Neuronal stem cell (in vitro differentiated cells): ENCODE results near the gene BCAS3.

Experiments
- DNase-seq: peaks from one replicate; pipeline ENCODE4 v3.0.0-alpha.2; 2013; ENCODE audit warnings: low spot score
- H2AFZ ChIP-seq: one replicate; pipeline ENCODE4 v1.6.1; 2013; ENCODE audit warnings: mild to moderate bottlenecking, low read length, inconsistent platforms
- H2AK5ac ChIP-seq: 2 replicates; pipeline ENCODE4 v1.6.1; 2013; ENCODE audit warnings: low read depth, mild to moderate bottlenecking, inconsistent platforms, low read length, moderate library complexity, mixed read lengths
- H2BK120ac ChIP-seq: 2 replicates; pipeline ENCODE4 v1.6.1; 2013; ENCODE audit warnings: low read depth, mild to moderate bottlenecking, inconsistent platforms, low read length, moderate library complexity, mixed read lengths
- H2BK12ac ChIP-seq: one replicate; pipeline ENCODE4 v1.6.1; 2013; ENCODE audit warnings: low read length, inconsistent platforms
- H2BK15ac ChIP-seq: 2 replicates; pipeline ENCODE4 v1.6.1; 2013; ENCODE audit warnings: mild to moderate bottlenecking, low read length, inconsistent platforms, mixed read lengths
- H2BK5ac ChIP-seq: one replicate; pipeline ENCODE4 v1.6.1; 2013; ENCODE audit warnings: inconsistent platforms, mild to moderate bottlenecking, low read length, moderate library complexity
- H3K14ac ChIP-seq: one replicate; pipeline ENCODE4 v1.6.1; 2013; ENCODE audit warnings: low read length, inconsistent platforms
- H3K18ac ChIP-seq: 2 replicates; pipeline ENCODE4 v1.6.1; 2013; ENCODE audit warnings: low read length, inconsistent platforms
- H3K23ac ChIP-seq: 2 replicates; pipeline ENCODE4 v1.6.1; 2013; ENCODE audit warnings: low read depth, mild to moderate bottlenecking, mixed read lengths, low read length, inconsistent platforms; ENCODE audit not compliant: poor library complexity
- H3K27ac ChIP-seq: replicated peaks from 3 replicates; pipeline ENCODE4 v1.5.1; 2013; ENCODE audit warnings: low read length, inconsistent platforms
- H3K27me3 ChIP-seq, 3 experiments: 2 replicates each; pipeline ENCODE4 v1.6.1; 2013; ENCODE audit warnings: low read length in 3 of 3, mild to moderate bottlenecking in 2 of 3, inconsistent platforms in 1 of 3, low read depth in 1 of 3, mixed read lengths in 1 of 3, moderate library complexity in 1 of 3; ENCODE audit not compliant: control insufficient read depth in 3 of 3, insufficient read depth in 3 of 3
- H3K36me3 ChIP-seq, 2 donors: replicated peaks in 1 of 2; 2 replicates each; pipeline ENCODE4 v1.6.1; 2013; ENCODE audit warnings: low read length in 2 of 2; ENCODE audit not compliant: control insufficient read depth in 2 of 2, insufficient read depth in 2 of 2
- H3K4ac ChIP-seq: 2 replicates; pipeline ENCODE4 v1.6.1; 2013; ENCODE audit warnings: inconsistent platforms, mild to moderate bottlenecking, low read length, moderate library complexity
- H3K4me1 ChIP-seq, 2 donors: 1 replicate in 1 of 2; 2 replicates in 1 of 2; pipeline ENCODE4 v1.6.1; 2013; ENCODE audit warnings: low read length in 2 of 2, low read depth in 1 of 2; ENCODE audit not compliant: control insufficient read depth in 2 of 2, insufficient read depth in 1 of 2
- H3K4me2 ChIP-seq: one replicate; pipeline ENCODE4 v1.6.1; 2013; ENCODE audit warnings: mild to moderate bottlenecking, low read length, inconsistent platforms; ENCODE audit not compliant: insufficient read depth, poor library complexity, severe bottlenecking
- H3K4me3 ChIP-seq, 2 donors: 2 replicates each; pipeline ENCODE4 v1.5.1; 2013; ENCODE audit warnings: low read length in 2 of 2, mild to moderate bottlenecking in 2 of 2, inconsistent platforms in 1 of 2, moderate library complexity in 1 of 2
- H3K79me1 ChIP-seq: one replicate; pipeline ENCODE4 v1.6.1; 2013; ENCODE audit warnings: low read depth, mild to moderate bottlenecking, inconsistent platforms, low read length, moderate library complexity
- H3K9ac ChIP-seq: one replicate; pipeline ENCODE4 v1.6.1; 2013; ENCODE audit warnings: mild to moderate bottlenecking, low read depth, low read length, inconsistent platforms; ENCODE audit not compliant: poor library complexity
- H3K9me3 ChIP-seq, 2 donors: replicated peaks in 1 of 2; 2 replicates each; pipeline versions ENCODE3 to v1.6.1; 2013; ENCODE audit warnings: low read length in 2 of 2, mild to moderate bottlenecking in 2 of 2, inconsistent platforms in 1 of 2, low read depth in 1 of 2, mixed read lengths in 1 of 2, moderate library complexity in 1 of 2; ENCODE audit not compliant: control insufficient read depth in 2 of 2, insufficient read depth in 1 of 2
- H4K8ac ChIP-seq: one replicate; pipeline ENCODE4 v1.6.1; 2013; ENCODE audit warnings: low read depth, mild to moderate bottlenecking, inconsistent platforms, low read length, moderate library complexity
- H4K91ac ChIP-seq: one replicate; pipeline ENCODE4 v1.6.1; 2013; ENCODE audit warnings: low read length, low read depth, mild to moderate bottlenecking, inconsistent platforms; ENCODE audit not compliant: poor library complexity
- WGBS, 2 donors: extraction: QIAGEN DNeasy Blood & Tissue Kit; methylation state at CpG; one replicate each; pipeline ENCODE4 v1.1.7; 2013; ENCODE audit warnings: missing lambda C conversion rate in 2 of 2, mixed read lengths in 1 of 2; ENCODE audit not compliant: insufficient read length in 2 of 2, insufficient replicate concordance in 1 of 2; ENCODE audit errors: extremely low coverage in 2 of 2; 5-methylcytosine and 5-hydroxymethylcytosine counted together

BCAS3 gene

DNA sequence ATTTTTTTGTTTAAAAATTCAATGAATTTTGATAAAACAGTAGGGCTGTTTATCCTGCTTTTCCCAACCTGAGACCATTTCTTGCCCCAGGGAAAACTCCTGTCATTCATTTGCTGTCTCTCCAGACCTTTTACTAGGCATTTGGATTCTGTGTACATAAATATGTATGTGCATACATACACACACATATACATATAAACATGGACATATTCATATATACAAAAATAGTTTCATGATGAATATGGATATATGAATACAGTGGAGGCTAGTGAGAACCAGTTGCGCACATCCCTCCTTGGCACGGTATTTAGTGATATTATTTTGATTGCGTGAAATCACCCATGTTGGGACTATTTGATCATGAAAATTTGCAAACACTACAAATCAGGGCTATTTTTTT lies 269.9 kb downstream of the BCAS3 start:
- H3K9me3 ChIP-seq, result no peaks in the 10 kb centered on the region
- H3K23ac ChIP-seq, result no peak overlapping the region
- no peak overlapping the region for H3K27ac ChIP-seq
- H3K4me3 ChIP-seq, result no peak overlapping the region
- no peak overlapping the region for H2AFZ ChIP-seq
- H3K27me3 ChIP-seq, result no peaks in the 10 kb centered on the region
- no peak overlapping the region for H3K9ac ChIP-seq
- no peak overlapping the region for H3K14ac ChIP-seq
- H3K79me1 ChIP-seq, result no peaks in the 10 kb centered on the region
- no peak overlapping the region for H4K91ac ChIP-seq
- no CpG with 5 or more reads among the region's 3 CpGs for WGBS, 2 donors
- no peak overlapping the region for H2BK15ac ChIP-seq
- H3K4me2 ChIP-seq, result no peak overlapping the region
- H2AK5ac ChIP-seq, result no peak overlapping the region
- no peak overlapping the region for H2BK120ac ChIP-seq
- no peak overlapping the region for H3K18ac ChIP-seq
- no peak overlapping the region for H4K8ac ChIP-seq
- no peak overlapping the region for H2BK5ac ChIP-seq
- no peak for DNase-seq
- H3K36me3 ChIP-seq, result no peaks in the 10 kb centered on the region
- no peaks in the 10 kb centered on the region for H3K4me1 ChIP-seq
- H3K4ac ChIP-seq, result no peak overlapping the region
- no peak overlapping the region for H2BK12ac ChIP-seq

DNA sequence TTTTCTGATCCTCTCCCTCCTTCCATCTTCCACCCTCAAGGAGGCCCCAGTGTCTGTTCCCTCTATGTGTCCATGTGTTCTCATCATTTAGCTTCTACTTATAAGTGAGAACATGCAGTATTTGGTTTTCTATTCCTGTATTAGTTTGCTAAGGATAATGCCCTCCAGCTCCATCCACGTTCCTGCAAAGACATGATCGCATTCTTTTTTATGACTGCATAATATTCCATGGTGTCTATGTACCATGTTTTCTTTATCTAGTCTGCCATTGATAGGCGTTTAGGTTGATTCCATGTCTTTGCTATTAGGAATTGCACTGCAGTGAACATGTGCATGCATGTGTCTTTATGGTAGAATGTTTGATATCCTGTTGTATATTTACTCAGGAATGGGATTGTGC lies 275.1 kb downstream of the BCAS3 start:
- Histone ChIP-seq H2AK5ac (no peak overlapping the region), H3K27me3 (no peaks in the 10 kb centered on the region), H2BK15ac (no peak overlapping the region), H3K4me1 (no peaks in the 10 kb centered on the region), H3K9ac (no peak overlapping the region), H2BK12ac (no peak overlapping the region), H2AFZ (no peak overlapping the region), H2BK120ac (no peak overlapping the region), H3K18ac (no peak overlapping the region), H3K79me1 (no peaks in the 10 kb centered on the region), H3K9me3 (no peaks in the 10 kb centered on the region), H3K23ac (no peak overlapping the region), H4K91ac (no peak overlapping the region), H3K4ac (no peak overlapping the region), H3K14ac (no peak overlapping the region), H4K8ac (no peak overlapping the region), H3K4me2 (no peak overlapping the region), H2BK5ac (no peak overlapping the region), H3K27ac (no peak overlapping the region), H3K36me3 (no peaks in the 10 kb centered on the region), H3K4me3 (no peak overlapping the region)
- DNase-seq, result no peak
- WGBS, 2 donors, result no CpG with 5 or more reads among the region's 3 CpGs

DNA sequence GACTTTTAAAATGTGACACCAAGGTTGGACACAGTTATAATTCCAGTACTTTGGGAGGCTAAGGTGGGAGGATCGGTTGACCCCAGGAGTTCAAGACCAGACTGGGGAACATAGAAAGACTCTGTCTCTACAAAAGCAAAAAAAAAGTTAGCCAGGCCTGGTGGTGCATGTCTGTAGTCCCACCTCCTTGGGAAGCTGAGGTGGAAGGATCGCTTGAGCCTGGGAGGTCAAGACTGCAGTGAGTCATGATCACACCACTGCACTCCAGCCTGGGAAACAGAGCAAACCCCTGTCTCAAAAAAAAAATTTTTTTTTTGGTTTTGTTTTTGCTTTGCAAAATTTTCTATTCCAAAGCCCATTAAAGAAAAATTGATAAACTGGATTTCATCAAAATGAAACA lies 281.4 kb downstream of the BCAS3 start:
- Histone ChIP-seq H4K91ac (no peak overlapping the region), H4K8ac (no peak overlapping the region), H3K18ac (no peak overlapping the region), H3K36me3 (no peaks in the 10 kb centered on the region), H3K27me3 (no peaks in the 10 kb centered on the region), H3K4ac (no peak overlapping the region), H3K4me1 (no peaks in the 10 kb centered on the region), H2AK5ac (no peak overlapping the region), H2BK12ac (no peak overlapping the region), H3K9me3 (peaks cover 2% of the 10 kb centered on the region in 2 donors), H3K4me3 (no peak overlapping the region), H2BK15ac (no peak overlapping the region), H3K79me1 (no peaks in the 10 kb centered on the region), H3K14ac (no peak overlapping the region), H2BK120ac (no peak overlapping the region), H3K27ac (no peak overlapping the region), H3K4me2 (no peak overlapping the region), H3K23ac (no peak overlapping the region), H2AFZ (no peak overlapping the region), H3K9ac (no peak overlapping the region), H2BK5ac (no peak overlapping the region)
- no peak for DNase-seq
- no CpG with 5 or more reads among the region's 2 CpGs for WGBS, 2 donors

DNA sequence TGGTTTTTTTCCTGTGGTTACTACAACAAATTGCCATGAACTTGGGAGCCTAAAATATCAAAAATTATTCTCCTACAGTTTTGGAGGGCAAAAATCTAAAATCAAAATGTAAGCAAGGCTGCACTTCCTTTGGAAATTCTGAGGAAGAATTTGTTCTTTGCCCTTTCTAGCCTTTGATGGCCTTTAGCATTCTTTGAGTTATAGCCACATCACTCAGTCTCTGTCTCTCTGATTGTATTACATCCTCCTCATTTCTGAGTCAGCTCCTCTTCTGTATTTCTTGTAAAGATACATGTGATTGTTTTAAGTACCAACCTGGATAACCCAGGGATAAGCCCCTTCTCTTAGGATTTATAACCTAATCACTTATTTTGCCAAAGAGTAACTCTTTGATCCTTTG lies 282.0 kb downstream of the BCAS3 start:
- Histone ChIP-seq H3K23ac (no peak overlapping the region), H3K79me1 (no peaks in the 10 kb centered on the region), H3K18ac (no peak overlapping the region), H4K91ac (no peak overlapping the region), H2BK120ac (no peak overlapping the region), H2AK5ac (no peak overlapping the region), H3K27ac (no peak overlapping the region), H3K4me2 (no peak overlapping the region), H3K4me1 (no peaks in the 10 kb centered on the region), H2AFZ (no peak overlapping the region), H2BK12ac (no peak overlapping the region), H2BK5ac (no peak overlapping the region), H3K4ac (no peak overlapping the region), H3K36me3 (no peaks in the 10 kb centered on the region), H3K9ac (no peak overlapping the region), H3K27me3 (no peaks in the 10 kb centered on the region), H3K4me3 (no peak overlapping the region), H2BK15ac (no peak overlapping the region), H3K9me3 (peaks cover 2 to 4% of the 10 kb centered on the region in 2 donors), H3K14ac (no peak overlapping the region), H4K8ac (no peak overlapping the region)
- no peak for DNase-seq
